IMR-90 (cell line): ENCODE data around the gene LRRC52. TPM values are rescaled to one million over a fixed set of nuclear protein-coding genes. Genes with fewer than 3 reads are reported as not detected.

Source experiments
- ATAC-seq: fragments of 200-7000 bp; cut with Tn5 transposase; 2 replicates; pipeline ENCODE4 v1.9.1; 2020; ENCODE audit warnings: low read depth, mild to moderate bottlenecking, moderate library complexity
- BruUV-seq: library from RNA; stranded (reverse); fragments of 400-500 nt; replicated peaks from 2 replicates; lab custom pipeline; 2021; lab: Mats Ljungman, UMichigan
- CTCF ChIA-PET: fragments of 300-600 bp; formaldehyde crosslinking; extraction: SDS; loops from one replicate; lab custom pipeline; 2021; ENCODE audit warnings: antibody characterized with exemption; lab: Yijun Ruan, JAX
- POLR2A ChIA-PET: fragments of 300-600 bp; sonication (Branson Sonifier 250); formaldehyde crosslinking; loops from one replicate; lab custom pipeline; 2022; ENCODE audit warnings: antibody characterized with exemption; ENCODE audit not compliant: unreplicated experiment; lab: Charles Lee
- DNase-seq: peaks from one replicate; pipeline ENCODE4 v3.0.0; 2013
- H2AFZ ChIP-seq: replicated peaks from 2 replicates; pipeline ENCODE3; 2013; ENCODE audit warnings: low read length, mild to moderate bottlenecking; ENCODE audit not compliant: poor library complexity
- H2AK5ac ChIP-seq: 2 replicates; pipeline ENCODE4 v1.6.1; 2013; ENCODE audit warnings: low read depth, low read length, inconsistent platforms
- H2AK9ac ChIP-seq: replicated peaks from 2 replicates; pipeline ENCODE3; 2013; ENCODE audit warnings: mild to moderate bottlenecking, low read depth, low read length, moderate library complexity; ENCODE audit not compliant: poor library complexity
- H2BK120ac ChIP-seq: 2 replicates; pipeline ENCODE4 v1.6.1; 2013; ENCODE audit warnings: low read depth, low read length, inconsistent platforms
- H2BK15ac ChIP-seq: 3 replicates; pipeline ENCODE4 v1.6.1; 2013; ENCODE audit warnings: low read depth, low read length, inconsistent platforms
- H2BK20ac ChIP-seq: 2 replicates; pipeline ENCODE4 v1.6.1; 2013; ENCODE audit warnings: low read depth, mild to moderate bottlenecking, inconsistent platforms, low read length, moderate library complexity
- H2BK5ac ChIP-seq: 2 replicates; pipeline ENCODE4 v1.6.1; 2013; ENCODE audit warnings: mild to moderate bottlenecking, low read depth, low read length, inconsistent platforms; ENCODE audit not compliant: poor library complexity, severe bottlenecking
- H3K14ac ChIP-seq: replicated peaks from 2 replicates; pipeline ENCODE4 v1.6.1; 2013; ENCODE audit warnings: low read depth, low read length, inconsistent platforms
- H3K18ac ChIP-seq: 2 replicates; pipeline ENCODE4 v1.6.1; 2013; ENCODE audit warnings: low read depth, low read length, control low read depth
- H3K23ac ChIP-seq: 2 replicates; pipeline ENCODE4 v1.6.1; 2013; ENCODE audit warnings: low read depth, low read length, inconsistent platforms
- H3K27ac ChIP-seq: 2 replicates; pipeline ENCODE4 v1.5.1; 2013; ENCODE audit warnings: mild to moderate bottlenecking, control low read depth, low read length; ENCODE audit not compliant: insufficient read depth
- H3K27me3 ChIP-seq: 2 replicates; pipeline ENCODE4 v1.6.1; 2013; ENCODE audit warnings: low read length; ENCODE audit not compliant: control insufficient read depth, insufficient read depth
- H3K36me3 ChIP-seq: 2 replicates; pipeline ENCODE4 v1.6.1; 2013; ENCODE audit warnings: low read length, mixed read lengths; ENCODE audit not compliant: control insufficient read depth, insufficient read depth
- H3K4ac ChIP-seq: 2 replicates; pipeline ENCODE4 v1.6.1; 2013; ENCODE audit warnings: low read depth, low read length, inconsistent platforms
- H3K4me1 ChIP-seq: 2 replicates; pipeline ENCODE4 v1.6.1; 2013; ENCODE audit warnings: low read length, mixed read lengths; ENCODE audit not compliant: control insufficient read depth, insufficient read depth
- H3K4me2 ChIP-seq: 2 replicates; pipeline ENCODE4 v1.6.1; 2013; ENCODE audit warnings: low read depth, mild to moderate bottlenecking, control low read depth, low read length, moderate library complexity
- H3K4me3 ChIP-seq: 2 replicates; pipeline ENCODE4 v1.5.1; 2013; ENCODE audit warnings: low read depth, mild to moderate bottlenecking, control low read depth, low read length, moderate library complexity; ENCODE audit not compliant: insufficient read depth
- H3K56ac ChIP-seq: 2 replicates; pipeline ENCODE4 v1.6.1; 2013; ENCODE audit warnings: low read length, inconsistent platforms; ENCODE audit not compliant: insufficient read depth; ENCODE audit errors: extremely low read depth
- H3K79me1 ChIP-seq, 2 experiments: 2 replicates each; pipeline ENCODE4 v1.6.1; 2013; ENCODE audit warnings: low read length in 2 of 2, inconsistent platforms in 1 of 2, low read depth in 1 of 2
- H3K9ac ChIP-seq: 2 replicates; pipeline ENCODE4 v1.6.1; 2013; ENCODE audit warnings: low read depth, low read length, control low read depth
- H3K9me1 ChIP-seq: 2 replicates; pipeline ENCODE4 v1.6.1; 2013; ENCODE audit warnings: low read length, inconsistent platforms; ENCODE audit not compliant: insufficient read depth
- H3K9me3 ChIP-seq: 2 replicates; pipeline ENCODE4 v1.6.1; 2013; ENCODE audit warnings: low read length; ENCODE audit not compliant: control insufficient read depth, insufficient read depth
- H4K20me1 ChIP-seq: 2 replicates; pipeline ENCODE4 v1.6.1; 2013; ENCODE audit warnings: low read length, inconsistent platforms; ENCODE audit not compliant: insufficient read depth
- H4K5ac ChIP-seq: 2 replicates; pipeline ENCODE4 v1.6.1; 2013; ENCODE audit warnings: mild to moderate bottlenecking, low read depth, low read length, control low read depth
- H4K8ac ChIP-seq, 2 experiments: 2 replicates each; pipeline ENCODE4 v1.6.1; 2013; ENCODE audit warnings: low read depth in 2 of 2, low read length in 2 of 2, control low read depth in 1 of 2, inconsistent platforms in 1 of 2
- H4K91ac ChIP-seq: 2 replicates; pipeline ENCODE4 v1.6.1; 2013; ENCODE audit warnings: low read depth, low read length, inconsistent platforms; ENCODE audit not compliant: insufficient read depth
- BHLHE40 ChIP-seq: fragments of 150-350 bp; IDR thresholded peaks from 2 replicates; pipeline ENCODE4 v1.6.1; 2016; ENCODE audit warnings: mild to moderate bottlenecking, low read depth, low read length
- CEBPB ChIP-seq: IDR thresholded peaks from 2 replicates; pipeline ENCODE4 v1.6.1; 2012; ENCODE audit warnings: low read depth, low read length, improper control_type of control experiment
- CHD1 ChIP-seq: IDR thresholded peaks from 2 replicates; pipeline ENCODE4 v1.6.1; 2012; ENCODE audit warnings: low read depth, low read length, improper control_type of control experiment
- FOS ChIP-seq: fragments of 150-350 bp; IDR thresholded peaks from 2 replicates; pipeline ENCODE4 v1.6.1; 2016; ENCODE audit warnings: low read depth, low read length
- MAFK ChIP-seq: IDR thresholded peaks from 2 replicates; pipeline ENCODE4 v1.6.1; 2012; ENCODE audit warnings: low read depth, low read length, improper control_type of control experiment
- MXI1 ChIP-seq: IDR thresholded peaks from 2 replicates; pipeline ENCODE4 v1.6.1; 2012; ENCODE audit warnings: low read depth, mild to moderate bottlenecking, low read length, moderate library complexity, borderline replicate concordance
- NFE2L2 ChIP-seq: fragments of 150-350 bp; IDR thresholded peaks from 2 replicates; pipeline ENCODE4 v1.6.1; 2016; ENCODE audit warnings: low read depth, mild to moderate bottlenecking, low read length
- POLR2A ChIP-seq: IDR thresholded peaks from 2 replicates; pipeline ENCODE4 v1.6.1; 2012; ENCODE audit warnings: mild to moderate bottlenecking, low read depth, low read length
- RAD21 ChIP-seq: IDR thresholded peaks from 2 replicates; pipeline ENCODE4 v1.6.1; 2012; ENCODE audit warnings: low read length, improper control_type of control experiment
- RCOR1 ChIP-seq: IDR thresholded peaks from 2 replicates; pipeline ENCODE4 v1.6.1; 2012; ENCODE audit warnings: mild to moderate bottlenecking, low read length, improper control_type of control experiment; ENCODE audit not compliant: insufficient replicate concordance
- RFX5 ChIP-seq: IDR thresholded peaks from 2 replicates; pipeline ENCODE4 v1.8.0; 2012; ENCODE audit warnings: low read depth, mild to moderate bottlenecking, low read length, moderate library complexity
- SMC3 ChIP-seq: fragments of 150-350 bp; IDR thresholded peaks from 2 replicates; pipeline ENCODE4 v1.6.1; 2016; ENCODE audit warnings: low read depth, mild to moderate bottlenecking, antibody characterized with exemption, low read length, moderate library complexity
- WGBS, 2 experiments: methylation state at CpG; one replicate each; pipeline versions ENCODE4 v1.1.5 to v1.1.7; 2013; ENCODE audit warnings: missing lambda C conversion rate in 2 of 2; ENCODE audit not compliant: insufficient read length in 1 of 2; ENCODE audit errors: extremely low coverage in 2 of 2; 5-methylcytosine and 5-hydroxymethylcytosine counted together
- dilution Hi-C: fragments of 300-500 bp; cut with HindIII; formaldehyde crosslinking; loops from one replicate; pipeline ENCODE4 v1.14.3; 2018; ENCODE audit warnings: low sequenced_read_pairs; ENCODE audit not compliant: unreplicated experiment
- in situ Hi-C: fragments of 300-500 bp; cut with MboI; formaldehyde crosslinking; loops from 3 replicates; pipeline ENCODE4 v1.14.3; 2019; ENCODE audit warnings: low sequenced_read_pairs, inconsistent platforms, mixed read lengths
- intact Hi-C: fragments of 100-400 bp; cut with micrococcal nuclease; formaldehyde crosslinking; loops from 2 replicates; pipeline ENCODE4 v1.10.0; 2022
- polyA plus RNA-seq, 3 experiments: library from polyadenylated mRNA; depleted of rRNA; stranded (reverse); fragments of >200 nt; gene quantifications; 2 replicates each; pipeline ENCODE4 v1.2.3, GENCODE V29; 2012; ENCODE audit warnings: low replicate concordance in 1 of 3
- total RNA-seq: library from RNA; depleted of rRNA; stranded (reverse); fragments of >200 nt; gene quantifications from 2 replicates; pipeline ENCODE4 v1.2.3, GENCODE V29; 2012
- TF ChIP-seq, protein P1 (sequence below): conservative IDR thresholded peaks from 2 replicates; pipeline ENCODE4 v1.5.1; 2012; ENCODE audit warnings: mild to moderate bottlenecking, low read depth, low read length, improper control_type of control experiment
- TF ChIP-seq, protein P2 (sequence below): fragments of 150-350 bp; IDR thresholded peaks from 2 replicates; pipeline ENCODE4 v1.6.1; 2017; ENCODE audit warnings: mild to moderate bottlenecking, antibody characterized with exemption, low read length, low read depth
- TF ChIP-seq, protein P3 (sequence below): fragments of 150-350 bp; IDR thresholded peaks from 2 replicates; pipeline ENCODE4 v1.6.1; 2016; ENCODE audit warnings: low read depth, mild to moderate bottlenecking, low read length, moderate library complexity, borderline replicate concordance

LRRC52 gene
- total and polyA plus RNA-seq, 2 of the 4 experiments (the other 2 are of a cell fraction): not detected

DNA sequence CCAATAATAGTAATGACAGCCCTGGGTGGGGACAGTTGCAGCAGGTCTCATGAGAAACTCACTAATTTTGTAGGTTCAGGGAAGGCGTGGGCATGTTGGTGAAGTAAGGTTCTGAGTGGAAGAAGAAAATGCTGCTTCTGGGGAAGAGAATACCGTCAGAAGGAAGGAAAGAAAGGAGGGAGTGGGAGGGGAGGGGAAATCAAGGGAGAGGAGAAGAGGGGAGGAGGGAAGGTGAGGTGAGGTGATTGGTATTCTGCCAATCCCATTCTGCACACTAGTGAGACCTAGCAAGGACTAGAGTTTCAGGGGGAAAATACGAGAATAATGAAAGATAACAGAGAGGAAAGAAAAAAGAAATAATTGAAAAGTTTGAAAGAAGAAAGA is 54.9 kb downstream of the LRRC52 start:
- Histone ChIP-seq H2AK9ac (no peak overlapping the region), H2AK5ac (peak overlapping the region; percentile 69), H3K18ac (peak overlapping the region; percentile 10; the same call in 1 of the 2 replicates), H3K9me3 (no peaks in the 10 kb centered on the region), H3K27me3 (peaks cover 4% of the 10 kb centered on the region), H3K27ac (peak overlapping the region; percentile 35), H4K20me1 (no peaks in the 10 kb centered on the region), H3K36me3 (no peaks in the 10 kb centered on the region), H2BK20ac (0 out of 2 replicates have a peak overlapping the region, but pooled peaks have one; percentile 34), H4K5ac (peak overlapping the region; percentile 6; the same call in 1 of the 2 replicates), H3K79me1 (no peaks in the 10 kb centered on the region), H3K4me2 (peak overlapping the region; percentile 84), H4K91ac (peak overlapping the region; percentile 60), H3K9me1 (no peaks in the 10 kb centered on the region; the same call in 1 of the 2 replicates), H2BK120ac (peak overlapping the region; percentile 73), H3K4me3 (peak overlapping the region; percentile 60), H2AFZ (peak overlapping the region; percentile 97), H3K9ac (peak overlapping the region; percentile 72), H3K23ac (peak overlapping the region; percentile 37; the same call in 1 of the 2 replicates), H3K4ac (peak overlapping the region; percentile 76), H3K56ac (peak overlapping the region; percentile 66; the same call in 1 of the 2 replicates), H2BK5ac (peak overlapping the region; percentile 19), H2BK15ac (peak overlapping the region; percentile 82; the same call in 2 of the 3 replicates), H3K4me1 (peaks cover 2% of the 10 kb centered on the region; the same call in 1 of the 2 replicates), H4K8ac (peak overlapping the region; percentile 87 to 88), H3K14ac (peak overlapping the region; percentile 64)
- ChIA-PET CTCF (interaction anchor here (0.6 to 1.3 kb wide), 4 partner anchors 10 to 326 kb away, joined by 3 read pairs; no protein-coding TSS in a partner anchor), POLR2A (no interaction called here)
- no TSS peak for BruUV-seq
- ATAC-seq (no peak), DNase-seq (no peak)
- in situ Hi-C loops (loop anchor here (25.0 kb wide), 1 partner anchor 461 kb away; no protein-coding TSS in a partner anchor), intact Hi-C loops (loop anchor here (10.0 kb wide), 1 partner anchor 484 kb away; no protein-coding TSS in a partner anchor), dilution Hi-C loops (loop anchor here (25.0 kb wide), 1 partner anchor 211 kb away; no protein-coding TSS in a partner anchor)
- 60% methylated on average over 1 of the region's 3 CpGs; no CpG with 5 or more reads in 1 of the 2 experiments for WGBS, 2 experiments
- TF ChIP-seq MAFK: no peak
- no peak for TF ChIP-seq RFX5
- TF ChIP-seq MXI1: no peak
- TF ChIP-seq RCOR1: no peak
- no peak for TF ChIP-seq CEBPB
- no peak for TF ChIP-seq FOS
- TF ChIP-seq SMC3: no peak
- no peak for TF ChIP-seq BHLHE40
- no peak for TF ChIP-seq RAD21
- TF ChIP-seq, protein P1, sequence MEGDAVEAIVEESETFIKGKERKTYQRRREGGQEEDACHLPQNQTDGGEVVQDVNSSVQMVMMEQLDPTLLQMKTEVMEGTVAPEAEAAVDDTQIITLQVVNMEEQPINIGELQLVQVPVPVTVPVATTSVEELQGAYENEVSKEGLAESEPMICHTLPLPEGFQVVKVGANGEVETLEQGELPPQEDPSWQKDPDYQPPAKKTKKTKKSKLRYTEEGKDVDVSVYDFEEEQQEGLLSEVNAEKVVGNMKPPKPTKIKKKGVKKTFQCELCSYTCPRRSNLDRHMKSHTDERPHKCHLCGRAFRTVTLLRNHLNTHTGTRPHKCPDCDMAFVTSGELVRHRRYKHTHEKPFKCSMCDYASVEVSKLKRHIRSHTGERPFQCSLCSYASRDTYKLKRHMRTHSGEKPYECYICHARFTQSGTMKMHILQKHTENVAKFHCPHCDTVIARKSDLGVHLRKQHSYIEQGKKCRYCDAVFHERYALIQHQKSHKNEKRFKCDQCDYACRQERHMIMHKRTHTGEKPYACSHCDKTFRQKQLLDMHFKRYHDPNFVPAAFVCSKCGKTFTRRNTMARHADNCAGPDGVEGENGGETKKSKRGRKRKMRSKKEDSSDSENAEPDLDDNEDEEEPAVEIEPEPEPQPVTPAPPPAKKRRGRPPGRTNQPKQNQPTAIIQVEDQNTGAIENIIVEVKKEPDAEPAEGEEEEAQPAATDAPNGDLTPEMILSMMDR: no peak
- TF ChIP-seq CHD1: no peak
- no peak for TF ChIP-seq NFE2L2
- TF ChIP-seq, protein P2, sequence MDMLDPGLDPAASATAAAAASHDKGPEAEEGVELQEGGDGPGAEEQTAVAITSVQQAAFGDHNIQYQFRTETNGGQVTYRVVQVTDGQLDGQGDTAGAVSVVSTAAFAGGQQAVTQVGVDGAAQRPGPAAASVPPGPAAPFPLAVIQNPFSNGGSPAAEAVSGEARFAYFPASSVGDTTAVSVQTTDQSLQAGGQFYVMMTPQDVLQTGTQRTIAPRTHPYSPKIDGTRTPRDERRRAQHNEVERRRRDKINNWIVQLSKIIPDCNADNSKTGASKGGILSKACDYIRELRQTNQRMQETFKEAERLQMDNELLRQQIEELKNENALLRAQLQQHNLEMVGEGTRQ: no peak
- TF ChIP-seq, protein P3, sequence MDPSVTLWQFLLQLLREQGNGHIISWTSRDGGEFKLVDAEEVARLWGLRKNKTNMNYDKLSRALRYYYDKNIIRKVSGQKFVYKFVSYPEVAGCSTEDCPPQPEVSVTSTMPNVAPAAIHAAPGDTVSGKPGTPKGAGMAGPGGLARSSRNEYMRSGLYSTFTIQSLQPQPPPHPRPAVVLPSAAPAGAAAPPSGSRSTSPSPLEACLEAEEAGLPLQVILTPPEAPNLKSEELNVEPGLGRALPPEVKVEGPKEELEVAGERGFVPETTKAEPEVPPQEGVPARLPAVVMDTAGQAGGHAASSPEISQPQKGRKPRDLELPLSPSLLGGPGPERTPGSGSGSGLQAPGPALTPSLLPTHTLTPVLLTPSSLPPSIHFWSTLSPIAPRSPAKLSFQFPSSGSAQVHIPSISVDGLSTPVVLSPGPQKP: no peak
- TF ChIP-seq POLR2A: no peak
